Upper lobe of left lung (tissue), 6 donors: ENCODE measurements around the gene SNRPA1. TPM values are rescaled to one million over a fixed set of nuclear protein-coding genes. Genes with fewer than 3 reads are reported as not detected.

Source experiments
- ATAC-seq, 2 donors: fragments of 200-7000 bp; cut with Tn5 transposase; one replicate each; pipeline ENCODE4 v1.9.1; 2022; ENCODE audit warnings: mild to moderate bottlenecking in 2 of 2, moderate library complexity in 2 of 2; ENCODE audit not compliant: low FRiP score in 2 of 2
- DNase-seq, 2 donors: peaks; one replicate each; pipeline ENCODE4 v3.0.0-alpha.2; 2019 to 2020
- H3K27ac ChIP-seq, 4 donors: fragments of 200-600 bp; sonication (generic); one replicate each; pipeline ENCODE4 v1.5.1; 2016 to 2019
- H3K27me3 ChIP-seq, 4 donors: fragments of 200-600 bp; sonication (generic); one replicate each; pipeline ENCODE4 v1.5.1; 2017 to 2019
- H3K36me3 ChIP-seq, 4 donors: fragments of 200-600 bp; sonication (generic); one replicate each; pipeline ENCODE4 v1.5.1; 2016 to 2019
- H3K4me1 ChIP-seq, 4 donors: fragments of 200-600 bp; sonication (generic); one replicate each; pipeline ENCODE4 v1.5.1; 2018 to 2019
- H3K4me3 ChIP-seq, 4 donors: fragments of 200-600 bp; sonication (generic); one replicate each; pipeline ENCODE4 v1.5.1; 2017 to 2019; ENCODE audit warnings: mild to moderate bottlenecking in 2 of 4, moderate library complexity in 1 of 4
- H3K9me3 ChIP-seq, 4 donors: fragments of 200-600 bp; sonication (generic); one replicate each; pipeline ENCODE4 v1.5.1; 2018 to 2019
- CTCF ChIP-seq, 6 experiments: fragments of 450-650 bp in 4 of 6; fragments of 200-600 bp in 2 of 6; sonication (generic) in 2 of 6; IDR thresholded peaks; one replicate each; pipeline ENCODE4 v1.5.1; 2016 to 2019; ENCODE audit warnings: antibody characterized with exemption in 6 of 6
- EP300 ChIP-seq, 4 donors: sonication (generic); formaldehyde crosslinking; IDR thresholded peaks; one replicate each; pipeline ENCODE4 v1.5.1; 2017; ENCODE audit warnings: antibody characterized with exemption in 4 of 4, control low read depth in 2 of 4
- POLR2A ChIP-seq, 4 donors: fragments of 450-650 bp; IDR thresholded peaks; one replicate each; pipeline ENCODE4 v1.5.1; 2016 to 2017; ENCODE audit warnings: antibody characterized with exemption in 4 of 4, mild to moderate bottlenecking in 2 of 4
- POLR2AphosphoS5 ChIP-seq, 2 donors: sonication (generic); formaldehyde crosslinking; IDR thresholded peaks; one replicate each; pipeline ENCODE4 v1.5.1; 2017; ENCODE audit warnings: antibody characterized with exemption in 2 of 2
- WGBS, 2 donors: methylation state at CpG; one replicate each; pipeline ENCODE4 v1.1.5; 2017 to 2018; 5-methylcytosine and 5-hydroxymethylcytosine counted together
- total RNA-seq, 6 donors: library from RNA; depleted of rRNA in 4 of 6; stranded (reverse); fragments of >200 nt in 4 of 6; gene quantifications; one replicate each; pipeline versions ENCODE4 v1.1.0 to v1.2.1, GENCODE V29; 2016 to 2021
- donor health status: DM: no; HTN: no; CAD: no; lungs with moderate emphysema.
- donor health status: DM: no; HTN: yes; CAD: no; lungs with severe emphysema.

The SNRPA1 gene
- total RNA-seq, 6 donors from 2014 or later, result 32.1 to 53.4 (median 40.2) TPM

- peak overlapping the region; percentile 23 to 69 (median 33) for H3K27ac ChIP-seq
- 66 to 79% methylated on average over 5 to 9 of the region's 9 CpGs for WGBS, 2 donors
- no peak for TF ChIP-seq POLR2AphosphoS5 (IDR thresholded peaks at IDR 0.05)
- TF ChIP-seq POLR2A (IDR thresholded peaks at IDR 0.05), result no peak
- TF ChIP-seq CTCF (IDR thresholded peaks at IDR 0.05), result no peak
- TF ChIP-seq EP300 (IDR thresholded peaks at IDR 0.05), result no peak
- no peak for DNase-seq
- ATAC-seq, result peak in 1 of 2 donors; percentile 36
- H3K27me3 ChIP-seq, result no peaks in the 10 kb centered on the region
- H3K36me3 ChIP-seq, result peaks cover 11 to 27% (median 17%) of the 10 kb centered on the region in 4 donors
- H3K9me3 ChIP-seq, result no peaks in the 10 kb centered on the region
- no peak overlapping the region for H3K4me3 ChIP-seq
- no peaks in the 10 kb centered on the region for H3K4me1 ChIP-seq
Observed at GRCh38 chr15:101266787-101267186, 28.3 kb downstream of the SNRPA1 start.

- 77 to 87% methylated on average over 3 of the region's 3 CpGs for WGBS, 2 donors
- Histone ChIP-seq H3K4me3 (no peak overlapping the region), H3K36me3 (peaks cover 4 to 20% (median 10%) of the 10 kb centered on the region in 4 donors), H3K4me1 (no peaks in the 10 kb centered on the region), H3K27me3 (no peaks in the 10 kb centered on the region), H3K27ac (peak overlapping the region in 2 of 4 donors; percentile 23 to 41), H3K9me3 (no peaks in the 10 kb centered on the region)
- TF ChIP-seq POLR2A (IDR thresholded peaks at IDR 0.05) (no peak), POLR2AphosphoS5 (IDR thresholded peaks at IDR 0.05) (no peak), EP300 (IDR thresholded peaks at IDR 0.05) (no peak), CTCF (IDR thresholded peaks at IDR 0.05) (no peak)
- DNase-seq (no peak), ATAC-seq (peak in 1 of 2 donors; percentile 68)
Observed at GRCh38 chr15:101266034-101266433, 29.0 kb downstream of the SNRPA1 start.

GRCh38 chr15:101264911-101265641, 30.0 kb downstream of the SNRPA1 start:
- WGBS, 2 donors, result 75 to 86% methylated on average over 16 to 17 of the region's 17 CpGs
- Histone ChIP-seq H3K4me3 (no peak overlapping the region), H3K27me3 (no peaks in the 10 kb centered on the region), H3K27ac (peak overlapping the region in 1 of 4 donors; percentile 41), H3K36me3 (peaks cover 0 to 10% (median 1%) of the 10 kb centered on the region in 4 donors), H3K4me1 (no peaks in the 10 kb centered on the region), H3K9me3 (no peaks in the 10 kb centered on the region)
- TF ChIP-seq EP300 (IDR thresholded peaks at IDR 0.05) (no peak), CTCF (IDR thresholded peaks at IDR 0.05) (no peak), POLR2AphosphoS5 (IDR thresholded peaks at IDR 0.05) (no peak), POLR2A (IDR thresholded peaks at IDR 0.05) (no peak)
- DNase-seq, result no peak
- ATAC-seq, result no peak

- no peaks in the 10 kb centered on the region for H3K9me3 ChIP-seq
- H3K36me3 ChIP-seq, result no peaks in the 10 kb centered on the region
- no peak overlapping the region for H3K4me3 ChIP-seq
- ATAC-seq, result no peak
- TF ChIP-seq POLR2AphosphoS5 (IDR thresholded peaks at IDR 0.05), result no peak
- TF ChIP-seq EP300 (IDR thresholded peaks at IDR 0.05), result no peak
- no peak for TF ChIP-seq CTCF (IDR thresholded peaks at IDR 0.05)
- TF ChIP-seq POLR2A (IDR thresholded peaks at IDR 0.05), result no peak
- DNase-seq, result no peak
- no peaks in the 10 kb centered on the region for H3K27me3 ChIP-seq
- no peak overlapping the region for H3K27ac ChIP-seq
- no peaks in the 10 kb centered on the region for H3K4me1 ChIP-seq
- WGBS, 2 donors, result 88 to 91% methylated on average over 4 of the region's 4 CpGs
Observed at GRCh38 chr15:101264011-101264410, 31.0 kb downstream of the SNRPA1 start.

- H3K27ac ChIP-seq, result no peak overlapping the region
- no peaks in the 10 kb centered on the region for H3K9me3 ChIP-seq
- H3K27me3 ChIP-seq, result no peaks in the 10 kb centered on the region
- no peaks in the 10 kb centered on the region for H3K4me1 ChIP-seq
- no peaks in the 10 kb centered on the region for H3K36me3 ChIP-seq
- no peak overlapping the region for H3K4me3 ChIP-seq
- ATAC-seq, result no peak
- 65 to 79% methylated on average over 4 of the region's 4 CpGs for WGBS, 2 donors
- TF ChIP-seq POLR2A (IDR thresholded peaks at IDR 0.05) (no peak), CTCF (IDR thresholded peaks at IDR 0.05) (no peak), POLR2AphosphoS5 (IDR thresholded peaks at IDR 0.05) (no peak), EP300 (IDR thresholded peaks at IDR 0.05) (no peak)
- DNase-seq, result no peak
Observed at GRCh38 chr15:101262551-101262950, 32.5 kb downstream of the SNRPA1 start.
